Heart left ventricle (tissue), 16 donors: ENCODE results near the gene WBP2. TPM values are rescaled to one million over a fixed set of nuclear protein-coding genes. Genes with fewer than 3 reads are reported as not detected.
"Not testable (repeated sequence)": the region's sequence is repeated elsewhere in the genome, so short reads cannot be mapped to it uniquely, and the experiment has no call there.

ENCODE experiments used
- ATAC-seq, 4 donors: fragments of 200-7000 bp; cut with Tn5 transposase; one replicate each; pipeline ENCODE4 v1.9.1; 2020 to 2022; ENCODE audit warnings: moderate library complexity in 4 of 4, mild to moderate bottlenecking in 3 of 4, moderate number of reproducible peaks in 1 of 4
- DNase-seq, 5 donors: peaks; one replicate each; pipeline ENCODE4 v3.0.0-alpha.2; 2020
- H3K27ac ChIP-seq, 12 donors: fragments of 200-600 bp; sonication (generic) in 4 of 12; one replicate each; pipeline versions ENCODE4 v1.5.0 to v1.8.0; 2016 to 2022; ENCODE audit warnings: mild to moderate bottlenecking in 2 of 12
- H3K27me3 ChIP-seq, 9 donors: fragments of 200-600 bp; sonication (generic) in 2 of 9; one replicate each; pipeline versions ENCODE4 v1.5.1 to v1.8.0; 2016 to 2022; ENCODE audit warnings: mild to moderate bottlenecking in 3 of 9
- H3K36me3 ChIP-seq, 9 donors: fragments of 200-600 bp; sonication (generic) in 2 of 9; one replicate each; pipeline versions ENCODE4 v1.5.0 to v1.8.0; 2018 to 2022; ENCODE audit warnings: mild to moderate bottlenecking in 2 of 9
- H3K4me1 ChIP-seq, 12 donors: fragments of 200-600 bp; sonication (generic) in 4 of 12; one replicate each; pipeline versions ENCODE4 v1.5.0 to v1.8.0; 2016 to 2022; ENCODE audit warnings: mild to moderate bottlenecking in 3 of 12
- H3K4me3 ChIP-seq, 12 donors: fragments of 200-600 bp; sonication (generic) in 4 of 12; one replicate each; pipeline versions ENCODE4 v1.5.0 to v1.8.0; 2017 to 2022; ENCODE audit warnings: mild to moderate bottlenecking in 9 of 12, moderate library complexity in 4 of 12
- H3K9me3 ChIP-seq, 12 donors: fragments of 200-600 bp; sonication (generic) in 4 of 12; one replicate each; pipeline versions ENCODE4 v1.5.0 to v1.8.0; 2016 to 2022; ENCODE audit warnings: mild to moderate bottlenecking in 1 of 12
- POLR2A ChIP-seq, 2 donors: fragments of 450-650 bp; IDR thresholded peaks; one replicate each; pipeline ENCODE4 v1.6.1; 2017; ENCODE audit warnings: antibody characterized with exemption in 2 of 2, mild to moderate bottlenecking in 2 of 2, moderate library complexity in 2 of 2
- WGBS, 4 donors: extraction: QIAGEN DNeasy Blood & Tissue Kit in 2 of 4; methylation state at CpG; one replicate each; pipeline versions ENCODE4 v1.1.5 to v1.1.7; 2013 to 2018; 5-methylcytosine and 5-hydroxymethylcytosine counted together
- intact Hi-C, 10 donors: fragments of 100-400 bp; cut with DNase I; formaldehyde crosslinking; loops; one replicate each; pipeline versions ENCODE4 v1.11.1 to v1.14.2; 2022
- polyA plus RNA-seq, 2 donors: library from polyadenylated mRNA; stranded (reverse); fragments of 200-250 nt; gene quantifications; one replicate each; pipeline ENCODE4 v1.2.3, GENCODE V29; 2013
- total RNA-seq, 9 donors: library from RNA; depleted of rRNA in 2 of 9; stranded (reverse); fragments of >200 nt in 2 of 9; fragmentation: NEBNext Ultra II Directional in 3 of 9; extraction: Animal tissue kit (Norgen Biotek cat#: 25700) in 3 of 9; gene quantifications; one replicate each; pipeline versions ENCODE4 v1.1.0 to v1.2.4, GENCODE V29; 2016 to 2023
- TF ChIP-seq, protein P1 (sequence below), 12 donors: fragments of 200-600 bp; sonication (generic) in 4 of 12; IDR thresholded peaks; one replicate each; pipeline versions ENCODE4 v1.5.0 to v1.8.0; 2018 to 2022; ENCODE audit warnings: antibody characterized with exemption in 12 of 12, mild to moderate bottlenecking in 5 of 12
- donor health status: ischemic (EF 13 %, LVEDD 7.1; RV severe dilation, severe dysfunction).
- donor health status: healthy with polysubstance abuse.
- donor health status: DM: no; HTN: yes; CAD: no.
- donor health status: DM: no; HTN: no; CAD: no.
- donor health status: ischemic (EF 25% LVEDD 6.9; RV normal size, moderate dysfunction).
- donor health status: ischemic (EF 25% LVEDD 5.7; RV mildly dilated, moderate dysfunction).
- donor health status: healthy.
- donor health status: DM: yes; HTN: yes; CAD: no.
- donor health status: ischemic (EF 35%, LVEDD 5.7; RV mildly dilated, moderate dysfunction).
- donor health status: nonischemic (EF 11% LVEDD 7.7; RV severe dilation, severe dysfunction).
- donor health status: DM: yes; HTN: yes; CAD: no.
- donor health status: PGD.
- donor health status: ischemic (EF 29% LVEDD 5.4; RV normal size, mild dysfunction).
- donor health status: nonischemic (EF 23%, LVEDD 6.1; RV moderate dilation, normal function).

Gene WBP2
- total and polyA plus RNA-seq, 11 donors = 128 to 311 (median 158) TPM

DNA sequence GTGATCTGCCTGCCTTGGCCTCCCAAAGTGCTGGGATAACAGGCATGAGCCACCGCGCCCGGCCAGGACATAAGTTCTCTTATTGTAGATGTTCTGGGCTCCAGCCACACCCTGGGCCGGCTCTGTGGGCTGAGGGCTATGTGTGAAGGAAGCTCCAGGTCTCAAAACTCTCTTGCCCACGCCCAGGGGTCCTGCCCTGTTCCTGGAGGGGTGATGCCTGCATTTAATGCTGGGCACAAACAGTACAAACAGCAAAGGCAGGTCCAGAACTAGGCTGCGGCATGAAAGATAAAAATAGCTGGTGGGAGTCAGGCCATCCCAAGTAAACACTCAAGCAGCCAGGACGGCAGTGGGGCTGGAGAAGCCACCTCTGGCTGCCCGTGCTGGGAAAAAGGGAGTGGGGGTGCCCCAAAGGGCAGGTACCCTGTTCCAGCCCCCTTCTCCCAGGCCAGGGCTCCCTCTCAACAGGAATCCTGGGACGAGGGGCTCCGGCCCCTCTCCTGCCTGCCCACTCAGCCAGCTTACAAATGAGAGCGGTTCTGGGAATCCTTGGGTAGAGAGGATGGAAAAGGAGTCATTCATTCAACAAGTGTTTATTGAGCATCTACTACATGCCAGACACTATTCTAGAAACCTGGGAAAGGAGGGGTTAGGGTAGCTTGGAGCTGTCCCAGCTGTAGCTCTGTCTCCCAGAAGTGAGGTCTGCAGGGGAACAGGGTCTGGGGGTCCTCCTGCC is 18.6 kb upstream of the WBP2 start:
- Histone ChIP-seq H3K36me3 (peaks cover 0 to 27% (median 22%) of the 10 kb centered on the region in 9 donors), H3K4me1 (peaks cover 17 to 87% (median 57%) of the 10 kb centered on the region in 12 donors), H3K9me3 (no peaks in the 10 kb centered on the region), H3K27ac (peak overlapping the region; percentile 66 to 99 (median 92)), H3K27me3 (no peaks in the 10 kb centered on the region), H3K4me3 (no peak overlapping the region)
- no peak for TF ChIP-seq POLR2A (IDR thresholded peaks at IDR 0.05)
- TF ChIP-seq, protein P1, sequence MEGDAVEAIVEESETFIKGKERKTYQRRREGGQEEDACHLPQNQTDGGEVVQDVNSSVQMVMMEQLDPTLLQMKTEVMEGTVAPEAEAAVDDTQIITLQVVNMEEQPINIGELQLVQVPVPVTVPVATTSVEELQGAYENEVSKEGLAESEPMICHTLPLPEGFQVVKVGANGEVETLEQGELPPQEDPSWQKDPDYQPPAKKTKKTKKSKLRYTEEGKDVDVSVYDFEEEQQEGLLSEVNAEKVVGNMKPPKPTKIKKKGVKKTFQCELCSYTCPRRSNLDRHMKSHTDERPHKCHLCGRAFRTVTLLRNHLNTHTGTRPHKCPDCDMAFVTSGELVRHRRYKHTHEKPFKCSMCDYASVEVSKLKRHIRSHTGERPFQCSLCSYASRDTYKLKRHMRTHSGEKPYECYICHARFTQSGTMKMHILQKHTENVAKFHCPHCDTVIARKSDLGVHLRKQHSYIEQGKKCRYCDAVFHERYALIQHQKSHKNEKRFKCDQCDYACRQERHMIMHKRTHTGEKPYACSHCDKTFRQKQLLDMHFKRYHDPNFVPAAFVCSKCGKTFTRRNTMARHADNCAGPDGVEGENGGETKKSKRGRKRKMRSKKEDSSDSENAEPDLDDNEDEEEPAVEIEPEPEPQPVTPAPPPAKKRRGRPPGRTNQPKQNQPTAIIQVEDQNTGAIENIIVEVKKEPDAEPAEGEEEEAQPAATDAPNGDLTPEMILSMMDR (IDR thresholded peaks at IDR 0.05) = no peak
- intact Hi-C loops = loop anchor here in 3 of 10 donors (2.0 to 10.0 kb wide), 2 partner anchors 89 to 99 kb away; partner anchors contain the start of gene UNK (in 1 of the 3)
- ATAC-seq (peak in 1 of 4 donors; percentile 1), DNase-seq (no peak)
- 47 to 56% (median 52%) methylated on average over 11 of the region's 11 CpGs for WGBS, 4 donors

DNA sequence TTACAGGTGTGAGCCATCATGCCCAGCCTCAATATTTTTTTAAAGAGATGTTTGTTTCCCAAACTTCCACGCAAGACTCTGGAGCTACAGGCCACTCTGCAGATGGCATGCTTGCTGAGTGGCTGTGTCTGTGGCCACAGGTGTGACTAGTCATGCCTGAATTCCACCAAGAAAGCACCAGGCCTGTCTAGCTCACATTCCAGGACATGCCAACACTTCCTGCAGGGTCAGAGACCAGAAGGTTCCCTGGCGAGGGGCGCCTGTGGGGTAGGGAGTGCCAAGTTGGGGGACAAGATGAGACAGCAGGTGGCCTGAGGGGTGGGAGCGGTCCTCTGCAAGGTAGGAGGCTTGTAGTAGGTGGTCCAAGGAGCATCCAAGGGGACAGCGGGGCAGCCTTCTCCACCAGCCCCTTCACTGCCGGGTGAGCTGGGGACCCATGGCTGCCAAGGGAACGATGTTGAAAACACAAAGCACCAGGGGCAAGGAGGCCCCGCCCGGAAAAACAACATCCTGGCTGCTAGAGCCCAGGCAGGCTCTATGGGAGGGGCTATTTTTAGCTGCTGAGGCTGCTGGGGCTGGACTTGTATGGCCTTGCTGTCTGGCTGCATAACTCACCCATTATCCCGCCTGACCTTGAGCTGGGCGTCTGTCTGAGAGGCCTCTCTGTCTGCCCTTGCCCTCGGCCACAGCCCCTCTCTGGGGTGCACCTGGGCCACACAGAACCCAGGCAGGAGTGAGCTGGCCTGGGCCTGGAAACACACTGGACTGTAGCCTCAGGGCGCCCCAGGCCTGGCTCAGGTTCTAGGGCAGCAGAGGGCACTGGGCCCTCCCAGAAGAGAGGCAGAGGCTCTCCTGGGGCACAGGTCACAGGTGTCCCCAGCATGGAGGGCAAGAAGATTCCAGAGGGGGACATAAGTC is 17.6 kb upstream of the WBP2 start:
- ATAC-seq = peak; percentile 55 to 77 (median 66)
- Histone ChIP-seq H3K36me3 (peaks cover 0 to 27% (median 22%) of the 10 kb centered on the region in 9 donors), H3K27ac (peak overlapping the region; percentile 66 to 99 (median 92)), H3K4me3 (no peak overlapping the region), H3K27me3 (no peaks in the 10 kb centered on the region), H3K4me1 (peaks cover 17 to 88% (median 59%) of the 10 kb centered on the region in 12 donors), H3K9me3 (no peaks in the 10 kb centered on the region)
- TF ChIP-seq, protein P1 (IDR thresholded peaks at IDR 0.05) = no peak
- peak in 1 of 2 donors; percentile 56 for TF ChIP-seq POLR2A (IDR thresholded peaks at IDR 0.05)
- WGBS, 4 donors = 26 to 33% (median 31%) methylated on average over 12 to 13 of the region's 13 CpGs
- intact Hi-C loops = loop anchor here in 4 of 10 donors (1.0 to 10.0 kb wide), 3 partner anchors 17 to 98 kb away; partner anchors contain the start of genes UNK (in 1 of the 4) and WBP2 (in 1 of the 4)
- DNase-seq = peak; percentile 86 to 95 (median 90)

GRCh38 chr17:75870228-75870627 is 15.1 kb upstream of the WBP2 start:
- Histone ChIP-seq H3K27ac (peak overlapping the region; percentile 37 to 93 (median 82)), H3K4me3 (peak overlapping the region in 5 of 12 donors; percentile 2 to 37 (median 28)), H3K4me1 (peaks cover 7 to 69% (median 43%) of the 10 kb centered on the region in 12 donors), H3K36me3 (peaks cover 0 to 18% (median 16%) of the 10 kb centered on the region in 9 donors)
- DNase-seq, ATAC-seq, H3K9me3 ChIP-seq, H3K27me3 ChIP-seq: not testable (repeated sequence)
- WGBS, 4 donors = 63 to 75% (median 73%) methylated on average over 10 of the region's 10 CpGs
- intact Hi-C loops = loop anchor here in 2 of 10 donors (10.0 kb wide), 1 partner anchor 95 kb away; a partner anchor contains a TSS

DNA sequence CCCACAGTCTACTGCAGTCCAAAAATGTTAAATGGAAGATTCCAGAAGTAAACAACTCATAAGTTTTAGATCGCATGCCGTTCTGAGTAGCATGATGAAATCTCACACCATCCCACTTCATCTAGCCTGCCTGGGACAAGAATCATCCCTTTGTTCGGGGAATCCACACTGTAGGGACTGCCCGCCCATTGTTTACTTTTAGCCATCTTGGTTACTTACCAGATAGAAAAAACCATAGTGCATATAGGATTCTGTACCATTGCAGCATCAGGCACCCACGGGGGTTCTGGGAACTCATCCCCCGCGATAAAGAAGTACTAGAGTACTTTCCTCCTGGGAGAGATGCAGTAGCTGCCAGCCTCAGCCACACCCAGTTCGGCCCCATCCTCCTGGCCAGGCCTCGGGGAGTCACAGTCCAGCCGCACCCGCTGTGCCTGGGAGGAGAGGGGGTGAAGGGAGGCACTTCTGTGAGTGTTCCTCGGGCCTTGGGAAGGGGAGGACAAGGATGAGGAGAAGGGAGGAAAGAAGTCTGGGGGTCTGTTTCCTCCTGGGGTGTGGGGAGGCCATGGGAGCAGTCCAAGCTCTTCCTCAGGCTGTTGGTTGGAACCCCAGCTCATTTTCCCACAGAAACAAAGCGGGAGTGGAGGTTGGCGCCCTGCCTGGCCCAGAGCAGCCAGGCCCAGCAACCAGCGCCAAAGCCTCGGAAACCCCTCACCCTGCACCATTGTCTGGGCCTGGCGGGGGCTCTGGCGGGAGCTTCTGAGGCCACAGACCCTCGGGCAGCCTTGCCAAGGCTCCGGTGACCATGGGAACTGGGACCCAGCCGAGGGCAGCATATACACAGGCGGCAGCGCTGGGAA is 14.4 kb upstream of the WBP2 start:
- Histone ChIP-seq H3K9me3 (no peaks in the 10 kb centered on the region), H3K4me1 (peaks cover 7 to 69% (median 45%) of the 10 kb centered on the region in 12 donors), H3K4me3 (peak overlapping the region in 8 of 12 donors; percentile 2 to 37 (median 24)), H3K36me3 (peaks cover 0 to 11% (median 9%) of the 10 kb centered on the region in 9 donors), H3K27me3 (no peaks in the 10 kb centered on the region), H3K27ac (peak overlapping the region; percentile 37 to 93 (median 82))
- DNase-seq (peak in 4 of 5 donors; percentile 51 to 76 (median 72)), ATAC-seq (peak in 3 of 4 donors; percentile 8 to 44 (median 26))
- intact Hi-C loops = loop anchor here in 2 of 10 donors (10.0 kb wide), 1 partner anchor 95 kb away; a partner anchor contains a TSS
- 47 to 58% (median 56%) methylated on average over 20 to 23 of the region's 23 CpGs for WGBS, 4 donors
- no peak for TF ChIP-seq POLR2A (IDR thresholded peaks at IDR 0.05)
- TF ChIP-seq, protein P1 (IDR thresholded peaks at IDR 0.05) = no peak

DNA sequence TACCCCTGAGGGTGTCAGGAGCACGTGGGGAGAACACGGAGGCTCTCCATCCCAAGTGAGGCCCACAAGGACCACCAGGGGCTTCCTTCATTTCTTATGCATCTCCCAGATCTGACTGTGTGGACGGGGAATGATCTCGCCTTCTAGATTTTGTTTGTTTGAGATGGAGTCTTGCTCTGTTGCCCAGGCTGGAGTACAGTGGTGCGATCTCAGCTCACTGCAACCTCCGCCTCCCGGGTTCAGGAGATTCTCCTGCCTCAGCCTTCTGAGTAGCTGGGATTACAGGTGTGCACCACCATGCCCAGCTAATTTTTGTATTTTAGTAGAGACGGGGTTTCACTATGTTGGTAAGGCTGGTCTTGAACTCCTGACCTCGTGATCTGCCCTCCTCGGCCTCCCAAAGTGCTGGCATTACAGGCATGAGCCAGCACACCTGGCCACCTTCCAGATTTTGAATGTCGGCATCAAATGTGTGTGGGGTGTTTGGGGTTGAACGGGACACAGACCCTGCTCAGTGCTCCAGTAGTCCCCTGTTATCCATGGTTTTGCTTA is 13.7 kb upstream of the WBP2 start:
- H3K4me1 ChIP-seq = peaks cover 7 to 69% (median 46%) of the 10 kb centered on the region in 12 donors
- DNase-seq, H3K4me3 ChIP-seq, H3K9me3 ChIP-seq, H3K36me3 ChIP-seq, ATAC-seq, H3K27me3 ChIP-seq, intact Hi-C loops: not testable (repeated sequence)
- peak overlapping the region; percentile 37 to 93 (median 82) for H3K27ac ChIP-seq
- WGBS, 4 donors = 84 to 90% (median 89%) methylated on average over 12 of the region's 12 CpGs
